ENCODE results near the gene ACTRT3. TPM values are rescaled to one million over a fixed set of nuclear protein-coding genes. Genes with fewer than 3 reads are reported as not detected.
A peak's percentile ranks its signal among the peaks of the same experiment; 100 is the strongest.

Gene ACTRT3
- total and polyA plus RNA-seq, 2 donors (not counting 3 experiments of a cell fraction or from before 2014, with no cell fraction given), result 2.6 to 3.3 TPM

- BruUV-seq (replicated peaks), result TSS peak; percentile 29
- TF ChIP-seq, protein P1, sequence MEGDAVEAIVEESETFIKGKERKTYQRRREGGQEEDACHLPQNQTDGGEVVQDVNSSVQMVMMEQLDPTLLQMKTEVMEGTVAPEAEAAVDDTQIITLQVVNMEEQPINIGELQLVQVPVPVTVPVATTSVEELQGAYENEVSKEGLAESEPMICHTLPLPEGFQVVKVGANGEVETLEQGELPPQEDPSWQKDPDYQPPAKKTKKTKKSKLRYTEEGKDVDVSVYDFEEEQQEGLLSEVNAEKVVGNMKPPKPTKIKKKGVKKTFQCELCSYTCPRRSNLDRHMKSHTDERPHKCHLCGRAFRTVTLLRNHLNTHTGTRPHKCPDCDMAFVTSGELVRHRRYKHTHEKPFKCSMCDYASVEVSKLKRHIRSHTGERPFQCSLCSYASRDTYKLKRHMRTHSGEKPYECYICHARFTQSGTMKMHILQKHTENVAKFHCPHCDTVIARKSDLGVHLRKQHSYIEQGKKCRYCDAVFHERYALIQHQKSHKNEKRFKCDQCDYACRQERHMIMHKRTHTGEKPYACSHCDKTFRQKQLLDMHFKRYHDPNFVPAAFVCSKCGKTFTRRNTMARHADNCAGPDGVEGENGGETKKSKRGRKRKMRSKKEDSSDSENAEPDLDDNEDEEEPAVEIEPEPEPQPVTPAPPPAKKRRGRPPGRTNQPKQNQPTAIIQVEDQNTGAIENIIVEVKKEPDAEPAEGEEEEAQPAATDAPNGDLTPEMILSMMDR (IDR thresholded peaks at IDR 0.05; ENCODE audit: extremely low read depth in 1 of 2, insufficient read depth in 1 of 2, low read depth in 1 of 2, low read length in 2 of 2), result no peak
- TF ChIP-seq GATA2 (IDR thresholded peaks at IDR 0.05; ENCODE audit: insufficient read depth, insufficient read length, low read depth, low read length) (no peak), POLR2AphosphoS5 (IDR thresholded peaks at IDR 0.05; ENCODE audit: insufficient read depth, low read depth, low read length) (no peak), MYC (IDR thresholded peaks at IDR 0.05; ENCODE audit: low read depth, low read length) (no peak), JUN (IDR thresholded peaks at IDR 0.05; ENCODE audit: borderline replicate concordance, insufficient read depth, insufficient read length, low read depth) (no peak), MAX (IDR thresholded peaks at IDR 0.05; ENCODE audit: insufficient read depth, insufficient read length) (no peak), EZH2 (IDR thresholded peaks at IDR 0.05; ENCODE audit: borderline replicate concordance, low read depth, low read length, severe bottlenecking) (no peak), FOS (IDR thresholded peaks at IDR 0.05; ENCODE audit: borderline replicate concordance, insufficient read depth, low read length) (no peak), POLR2A (IDR thresholded peaks at IDR 0.05; ENCODE audit: low read depth, low read length) (no peak)
- H3K27ac ChIP-seq (ENCODE audit: insufficient read depth, low read depth, low read length), result peak overlapping the region; percentile 94
- no peak overlapping the region for H2AFZ ChIP-seq (ENCODE audit: low read depth, low read length)
- peak overlapping the region; percentile 98 for H3K4me2 ChIP-seq (ENCODE audit: insufficient read depth, low read length)
- no peaks in the 10 kb centered on the region for H3K9me3 ChIP-seq (replicated peaks; ENCODE audit: control insufficient read depth, insufficient read depth, low read length)
- DNase-seq (ENCODE audit: low read depth, low spot score) (no peak), FAIRE-seq (no peak)
- peaks cover 2% of the 10 kb centered on the region for H4K20me1 ChIP-seq (replicated peaks; ENCODE audit: control insufficient read depth, extremely low read depth, insufficient read depth, low read length)
- intact Hi-C loops (cut with micrococcal nuclease) (loop anchor here (5.0 kb wide), 2 partner anchors 263 to 627 kb away; partner anchors contain the start of gene GPR160), dilution Hi-C loops (cut with MboI; ENCODE audit: extremely low pct_ligation_motif_present, low sequenced_read_pairs) (no loop called here)
- POLR2A ChIA-PET, result no interaction called here
- H3K9me1 ChIP-seq (replicated peaks; ENCODE audit: control insufficient read depth, extremely low read depth, insufficient read depth, low read length), result no peaks in the 10 kb centered on the region
- peak overlapping the region in 2 of 3 experiments; percentile 77 to 94 for H3K4me3 ChIP-seq (replicated peaks in 1 of 3; ENCODE audit: insufficient read depth in 1 of 3, low read depth in 1 of 3, low read length in 3 of 3)
- H3K79me2 ChIP-seq (ENCODE audit: control insufficient read depth, insufficient read depth, low read length), result peaks cover 35% of the 10 kb centered on the region
- H3K27me3 ChIP-seq (ENCODE audit: control insufficient read depth in 2 of 2, insufficient read depth in 2 of 2, low read length in 2 of 2), result no peaks in the 10 kb centered on the region
- H3K36me3 ChIP-seq (ENCODE audit: control insufficient read depth in 2 of 2, extremely low read depth in 1 of 2, insufficient read depth in 2 of 2, low read length in 2 of 2), result peaks cover 2 to 12% of the 10 kb centered on the region in 2 experiments
- peaks cover 13% of the 10 kb centered on the region for H3K4me1 ChIP-seq (ENCODE audit: control insufficient read depth, extremely low read depth, insufficient read depth, low read length)
- CTCF ChIA-PET, result no interaction called here
- H3K9ac ChIP-seq (replicated peaks; ENCODE audit: extremely low read depth, insufficient read depth, low read length), result peak overlapping the region; percentile 93
These were observed 4.8 kb upstream of the ACTRT3 start for GRCh38 chr3:169774186-169774585.
